Measurements from ENCODE around the gene PRDM10. TPM values are rescaled to one million over a fixed set of nuclear protein-coding genes. Genes with fewer than 3 reads are reported as not detected.

The PRDM10 gene
- total RNA-seq, 1 donor from 2014 or later = 15.8 TPM

- DNase-seq (ENCODE audit: low spot score) = peak; percentile 31
- TF ChIP-seq CTCF (IDR thresholded peaks at IDR 0.05; ENCODE audit: unreplicated experiment) = no peak
- H3K27ac Mint-ChIP-seq (ENCODE audit: unreplicated experiment) = no peak overlapping the region
- peaks cover 2% of the 10 kb centered on the region for H3K4me1 Mint-ChIP-seq (ENCODE audit: unreplicated experiment)
- H3K4me3 Mint-ChIP-seq (ENCODE audit: unreplicated experiment) = no peak overlapping the region
- H3K9me3 Mint-ChIP-seq (ENCODE audit: unreplicated experiment) = no peaks in the 10 kb centered on the region
- peaks cover 7% of the 10 kb centered on the region for H3K36me3 Mint-ChIP-seq (ENCODE audit: low read depth, unreplicated experiment)
- H3K27me3 Mint-ChIP-seq (ENCODE audit: unreplicated experiment) = no peaks in the 10 kb centered on the region
Measured at GRCh38 chr11:129992161-129992944, 10.3 kb downstream of the PRDM10 start.

- no peaks in the 10 kb centered on the region for H3K4me1 Mint-ChIP-seq (ENCODE audit: unreplicated experiment)
- H3K9me3 Mint-ChIP-seq (ENCODE audit: unreplicated experiment) = no peaks in the 10 kb centered on the region
- H3K27me3 Mint-ChIP-seq (ENCODE audit: unreplicated experiment) = no peaks in the 10 kb centered on the region
- H3K4me3 Mint-ChIP-seq (ENCODE audit: unreplicated experiment) = no peak overlapping the region
- no peak for TF ChIP-seq CTCF (IDR thresholded peaks at IDR 0.05; ENCODE audit: unreplicated experiment)
- H3K27ac Mint-ChIP-seq (ENCODE audit: unreplicated experiment) = no peak overlapping the region
- H3K36me3 Mint-ChIP-seq (ENCODE audit: low read depth, unreplicated experiment) = peaks cover 6% of the 10 kb centered on the region
- DNase-seq (ENCODE audit: low spot score) = no peak
Measured at GRCh38 chr11:129989149-129989813, 13.4 kb downstream of the PRDM10 start.

GRCh38 chr11:129987950-129988349 is 14.7 kb downstream of the PRDM10 start:
- H3K27ac Mint-ChIP-seq (ENCODE audit: unreplicated experiment) = no peak overlapping the region
- TF ChIP-seq CTCF (IDR thresholded peaks at IDR 0.05; ENCODE audit: unreplicated experiment) = no peak
- peaks cover 6% of the 10 kb centered on the region for H3K36me3 Mint-ChIP-seq (ENCODE audit: low read depth, unreplicated experiment)

DNA sequence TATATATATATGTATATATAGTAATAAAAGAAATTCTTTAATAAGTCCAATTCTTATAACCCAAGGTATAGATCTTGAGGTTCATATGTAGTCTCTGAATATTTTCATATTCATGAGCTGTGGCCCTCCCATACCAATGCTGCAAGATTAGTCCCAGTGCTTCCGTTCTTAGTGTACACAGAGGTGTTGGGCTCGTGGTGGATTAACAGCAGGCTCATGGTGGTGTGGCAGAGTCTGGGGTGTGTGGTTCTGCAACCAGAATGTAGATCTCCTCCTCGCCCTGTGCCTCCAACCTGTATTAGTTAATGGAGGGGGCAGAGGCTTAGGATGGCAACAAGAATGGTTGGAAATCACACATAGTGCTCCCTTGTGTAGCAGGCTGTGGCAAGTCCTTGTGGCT is 16.8 kb downstream of the PRDM10 start:
- H3K27ac Mint-ChIP-seq (ENCODE audit: unreplicated experiment) = no peak overlapping the region
- H3K27me3 Mint-ChIP-seq (ENCODE audit: unreplicated experiment) = no peaks in the 10 kb centered on the region
- H3K36me3 Mint-ChIP-seq (ENCODE audit: low read depth, unreplicated experiment) = peaks cover 6% of the 10 kb centered on the region
- no peak overlapping the region for H3K4me3 Mint-ChIP-seq (ENCODE audit: unreplicated experiment)
- no peak for TF ChIP-seq CTCF (IDR thresholded peaks at IDR 0.05; ENCODE audit: unreplicated experiment)
- no peaks in the 10 kb centered on the region for H3K9me3 Mint-ChIP-seq (ENCODE audit: unreplicated experiment)
- no peaks in the 10 kb centered on the region for H3K4me1 Mint-ChIP-seq (ENCODE audit: unreplicated experiment)
- DNase-seq (ENCODE audit: low spot score) = no peak

More at GRCh38 chr11:129987950-129988349, 14.7 kb downstream of the PRDM10 start:
- no peak overlapping the region for H3K4me3 Mint-ChIP-seq (ENCODE audit: unreplicated experiment)
- DNase-seq (ENCODE audit: low spot score) = no peak
- no peaks in the 10 kb centered on the region for H3K4me1 Mint-ChIP-seq (ENCODE audit: unreplicated experiment)
- no peaks in the 10 kb centered on the region for H3K27me3 Mint-ChIP-seq (ENCODE audit: unreplicated experiment)
- no peaks in the 10 kb centered on the region for H3K9me3 Mint-ChIP-seq (ENCODE audit: unreplicated experiment)

- Mint-ChIP-seq H3K4me1 (ENCODE audit: unreplicated experiment) (no peaks in the 10 kb centered on the region), H3K4me3 (ENCODE audit: unreplicated experiment) (no peak overlapping the region), H3K9me3 (ENCODE audit: unreplicated experiment) (no peaks in the 10 kb centered on the region), H3K36me3 (ENCODE audit: low read depth, unreplicated experiment) (peaks cover 6% of the 10 kb centered on the region), H3K27ac (ENCODE audit: unreplicated experiment) (no peak overlapping the region), H3K27me3 (ENCODE audit: unreplicated experiment) (no peaks in the 10 kb centered on the region)
- no peak for DNase-seq (ENCODE audit: low spot score)
- no peak for TF ChIP-seq CTCF (IDR thresholded peaks at IDR 0.05; ENCODE audit: unreplicated experiment)
Measured at GRCh38 chr11:129980086-129980485, 22.5 kb downstream of the PRDM10 start.

Data from endothelial cell (in vitro differentiated cells).